Psoas muscle (tissue), 8 donors: Measurements from ENCODE around the gene NDRG3. TPM values are rescaled to one million over a fixed set of nuclear protein-coding genes. Genes with fewer than 3 reads are reported as not detected.
"Not testable (repeated sequence)": the region's sequence is repeated elsewhere in the genome, so short reads cannot be mapped to it uniquely, and the experiment has no call there.

Experiments
- ATAC-seq, 4 donors: fragments of 200-7000 bp; cut with Tn5 transposase; one replicate each; pipeline ENCODE4 v1.9.1; 2020; ENCODE audit warnings: moderate library complexity in 3 of 4, mild to moderate bottlenecking in 2 of 4
- DNase-seq, 2 donors: peaks; one replicate each; pipeline ENCODE4 v3.0.0-alpha.2; 2020
- H3K27ac ChIP-seq: fragments of 200-600 bp; one replicate; pipeline ENCODE4 v1.8.0; 2022
- H3K27me3 ChIP-seq, 3 donors: fragments of 200-600 bp in 1 of 3; one replicate each; pipeline versions ENCODE4 v1.6.1 to v1.8.0; 2013 to 2022; ENCODE audit warnings: low read length in 2 of 3, mild to moderate bottlenecking in 2 of 3, moderate library complexity in 1 of 3; ENCODE audit not compliant: insufficient read depth in 3 of 3
- H3K36me3 ChIP-seq, 2 donors: fragments of 200-600 bp in 1 of 2; one replicate each; pipeline versions ENCODE4 v1.6.1 to v1.8.0; 2013 to 2022; ENCODE audit warnings: low read depth in 1 of 2, mild to moderate bottlenecking in 1 of 2, moderate library complexity in 1 of 2; ENCODE audit not compliant: insufficient read depth in 1 of 2
- H3K4me1 ChIP-seq: fragments of 200-600 bp; one replicate; pipeline ENCODE4 v1.8.0; 2022
- H3K4me3 ChIP-seq: fragments of 200-600 bp; one replicate; pipeline ENCODE4 v1.8.0; 2022; ENCODE audit warnings: mild to moderate bottlenecking
- H3K9me3 ChIP-seq: fragments of 200-600 bp; one replicate; pipeline ENCODE4 v1.8.0; 2022
- WGBS, 3 donors: extraction: QIAGEN DNeasy Blood & Tissue Kit; methylation state at CpG; one replicate each; pipeline versions ENCODE4 v1.1.6 to v1.1.7; 2013; 5-methylcytosine and 5-hydroxymethylcytosine counted together
- intact Hi-C, 2 donors: fragments of 100-400 bp; cut with DNase I; formaldehyde crosslinking; loops; one replicate each; pipeline versions ENCODE4 v1.11.0 to v1.14.2; 2022
- polyA plus RNA-seq, 3 donors: library from polyadenylated mRNA; stranded (reverse); fragments of 200-250 nt; gene quantifications; one replicate each; pipeline ENCODE4 v1.2.3, GENCODE V29; 2013
- total RNA-seq, 4 donors: library from RNA; stranded (reverse); fragmentation: NEBNext Ultra II Directional in 2 of 4; extraction: Animal tissue kit (Norgen Biotek cat#: 25700) in 2 of 4; gene quantifications; one replicate each; pipeline versions ENCODE4 v1.2.1 to v1.2.4, GENCODE V29; 2021 to 2023
- TF ChIP-seq, protein P1 (sequence below): fragments of 200-600 bp; IDR thresholded peaks from one replicate; pipeline ENCODE4 v1.8.0; 2022; ENCODE audit warnings: antibody characterized with exemption
- donor health status: healthy with polysubstance abuse.
- donor health status: DM: no; HTN: no; CAD: no; lungs with moderate emphysema.
- donor health status: Bipolar disorder and iron deficiency.
- donor health status: healthy.
- donor health status: DM: yes; HTN: yes; CAD: no.
- donor health status: DM: no; HTN: no; CAD: no.
- donor health status: DM: no; HTN: no; CAD: no.
- donor health status: DM: yes; HTN: yes; CAD: no.

Gene NDRG3
- total and polyA plus RNA-seq, 7 donors: 4.3 to 25.1 (median 10.8) TPM

DNA sequence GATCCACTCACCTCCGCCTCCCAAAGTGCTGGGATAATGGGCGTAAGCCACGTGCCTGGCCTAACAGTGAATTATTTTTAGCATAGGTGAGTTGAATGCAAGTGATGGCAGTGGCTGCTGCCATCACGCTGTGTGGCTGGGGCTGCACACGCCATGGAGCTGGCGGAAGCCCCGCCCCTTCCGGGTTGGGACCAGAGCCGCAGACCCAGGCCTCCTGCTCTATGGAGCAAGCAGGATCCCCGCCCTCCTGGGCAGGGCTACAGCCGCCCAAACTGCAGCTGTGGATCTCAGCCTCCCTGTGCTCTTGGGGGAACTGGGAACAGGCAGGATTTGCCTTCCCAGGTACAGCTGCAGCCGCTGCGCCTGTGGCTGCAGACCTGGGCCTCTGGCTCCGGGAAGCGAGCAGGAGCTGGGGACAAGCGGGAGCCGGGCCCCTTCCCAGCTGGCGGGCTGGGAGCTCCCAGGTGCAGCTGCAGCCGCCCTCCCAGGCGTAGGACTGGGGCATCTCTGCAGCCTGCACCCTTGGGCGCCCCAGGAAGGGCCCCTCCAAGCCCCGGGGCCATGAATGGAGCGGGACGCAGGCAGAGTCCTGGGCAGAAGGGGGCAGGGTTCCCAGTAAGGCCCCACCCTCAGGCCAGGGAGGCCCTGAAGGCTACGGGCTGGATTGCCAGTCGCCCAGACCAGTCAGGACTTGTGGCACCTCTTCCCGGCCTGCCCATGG lies 69.0 kb downstream of the NDRG3 start:
- Histone ChIP-seq H3K4me3 (no peak overlapping the region), H3K27me3 (no peaks in the 10 kb centered on the region), H3K9me3 (no peaks in the 10 kb centered on the region), H3K36me3 (peaks cover 3 to 68% of the 10 kb centered on the region in 2 donors), H3K4me1 (no peaks in the 10 kb centered on the region), H3K27ac (no peak overlapping the region)
- intact Hi-C loops: no loop called here
- TF ChIP-seq, protein P1, sequence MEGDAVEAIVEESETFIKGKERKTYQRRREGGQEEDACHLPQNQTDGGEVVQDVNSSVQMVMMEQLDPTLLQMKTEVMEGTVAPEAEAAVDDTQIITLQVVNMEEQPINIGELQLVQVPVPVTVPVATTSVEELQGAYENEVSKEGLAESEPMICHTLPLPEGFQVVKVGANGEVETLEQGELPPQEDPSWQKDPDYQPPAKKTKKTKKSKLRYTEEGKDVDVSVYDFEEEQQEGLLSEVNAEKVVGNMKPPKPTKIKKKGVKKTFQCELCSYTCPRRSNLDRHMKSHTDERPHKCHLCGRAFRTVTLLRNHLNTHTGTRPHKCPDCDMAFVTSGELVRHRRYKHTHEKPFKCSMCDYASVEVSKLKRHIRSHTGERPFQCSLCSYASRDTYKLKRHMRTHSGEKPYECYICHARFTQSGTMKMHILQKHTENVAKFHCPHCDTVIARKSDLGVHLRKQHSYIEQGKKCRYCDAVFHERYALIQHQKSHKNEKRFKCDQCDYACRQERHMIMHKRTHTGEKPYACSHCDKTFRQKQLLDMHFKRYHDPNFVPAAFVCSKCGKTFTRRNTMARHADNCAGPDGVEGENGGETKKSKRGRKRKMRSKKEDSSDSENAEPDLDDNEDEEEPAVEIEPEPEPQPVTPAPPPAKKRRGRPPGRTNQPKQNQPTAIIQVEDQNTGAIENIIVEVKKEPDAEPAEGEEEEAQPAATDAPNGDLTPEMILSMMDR: no peak
- ATAC-seq: no peak
- 95 to 96% (median 96%) methylated on average over 27 of the region's 27 CpGs for WGBS, 3 donors
- no peak for DNase-seq

DNA sequence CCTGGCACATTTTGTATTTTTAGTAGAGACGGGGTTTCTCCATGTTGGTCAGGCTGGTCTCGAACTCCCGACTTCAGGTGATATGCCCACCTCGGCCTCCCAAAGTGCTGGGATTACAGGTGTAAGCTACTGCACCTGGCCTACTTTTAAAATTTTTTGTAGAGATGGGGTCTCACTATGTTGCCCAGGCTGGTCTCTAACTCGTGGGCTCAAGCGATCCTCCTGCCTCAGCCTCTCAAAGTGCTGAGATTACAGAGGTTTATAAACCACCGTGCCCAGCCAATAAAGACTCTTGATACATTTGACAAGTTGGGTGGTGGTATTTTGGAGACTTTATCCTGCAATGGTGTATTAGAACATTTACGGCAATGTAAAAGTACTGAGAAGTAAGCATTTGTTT lies 70.3 kb downstream of the NDRG3 start:
- intact Hi-C loops, H3K9me3 ChIP-seq, ATAC-seq, H3K4me1 ChIP-seq, H3K4me3 ChIP-seq, DNase-seq, H3K27ac ChIP-seq, H3K27me3 ChIP-seq: not testable (repeated sequence)
- WGBS, 3 donors: 91 to 99% (median 98%) methylated on average over 8 of the region's 8 CpGs
- peaks cover 8 to 69% of the 10 kb centered on the region in 2 donors for H3K36me3 ChIP-seq

DNA sequence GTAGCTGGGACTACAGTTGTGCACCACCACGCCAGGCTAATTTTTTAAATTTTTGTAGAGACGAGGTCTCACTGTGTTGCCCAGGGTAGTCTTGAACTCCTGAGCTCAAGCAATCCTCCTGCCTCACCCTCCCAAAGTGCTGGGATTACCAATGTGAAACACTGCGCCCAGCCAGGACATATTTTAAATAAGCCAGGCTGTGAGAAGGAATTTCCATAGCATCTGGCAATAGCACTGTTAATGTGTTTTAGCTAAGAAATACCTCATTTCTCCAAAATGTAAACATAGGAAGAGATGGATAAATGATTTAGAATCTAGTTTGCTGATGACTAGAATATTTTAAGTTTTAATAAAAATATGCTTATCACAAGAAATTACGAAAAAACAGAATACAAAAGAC lies 72.9 kb downstream of the NDRG3 start:
- ATAC-seq (no peak), DNase-seq (no peak)
- Histone ChIP-seq H3K4me3 (no peak overlapping the region), H3K9me3 (no peaks in the 10 kb centered on the region), H3K36me3 (peaks cover 8 to 68% of the 10 kb centered on the region in 2 donors), H3K27ac (no peak overlapping the region), H3K4me1 (no peaks in the 10 kb centered on the region), H3K27me3 (no peaks in the 10 kb centered on the region)
- intact Hi-C loops: no loop called here
- TF ChIP-seq, protein P1: no peak
- WGBS, 3 donors: 85 to 95% (median 93%) methylated on average over 4 of the region's 4 CpGs

DNA sequence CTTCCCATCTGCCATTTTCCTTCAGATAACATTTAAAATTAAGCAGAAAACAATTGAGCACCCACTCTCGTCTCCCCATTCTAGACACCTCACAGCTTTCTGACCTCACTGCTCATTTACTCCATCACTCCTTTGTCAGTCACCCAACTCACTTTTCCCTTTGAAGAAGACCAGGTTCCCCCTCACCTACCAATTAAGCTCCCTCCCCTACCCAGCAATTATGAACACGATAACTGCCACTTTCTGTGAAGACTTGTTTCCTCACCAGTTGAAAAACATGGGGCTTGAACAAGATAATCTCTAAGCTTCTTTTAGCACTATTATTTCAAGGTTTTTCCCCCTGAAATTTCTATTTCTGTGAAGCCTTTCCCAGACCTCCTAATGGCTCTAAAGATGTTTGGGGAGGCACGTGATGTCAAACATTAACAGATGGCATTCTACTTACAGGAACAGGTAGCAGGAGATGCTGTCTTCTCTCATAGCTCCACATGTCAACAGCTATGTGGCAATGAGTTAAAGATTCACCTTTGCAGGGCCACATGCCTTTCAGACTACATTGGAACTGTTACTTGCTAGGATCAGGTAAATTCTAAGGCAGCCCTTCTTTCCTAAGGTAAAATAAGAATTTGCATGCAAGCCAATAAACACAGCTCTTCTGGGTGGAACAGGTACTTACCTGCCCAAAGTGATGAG lies 75.1 kb downstream of the NDRG3 start:
- Histone ChIP-seq H3K36me3 (peaks cover 8 to 68% of the 10 kb centered on the region in 2 donors), H3K4me3 (no peak overlapping the region), H3K4me1 (no peaks in the 10 kb centered on the region), H3K9me3 (no peaks in the 10 kb centered on the region), H3K27me3 (no peaks in the 10 kb centered on the region), H3K27ac (no peak overlapping the region)
- TF ChIP-seq, protein P1: no peak
- ATAC-seq (no peak), DNase-seq (no peak)
- 88 to 93% (median 93%) methylated on average over 3 of the region's 3 CpGs for WGBS, 3 donors
- intact Hi-C loops: no loop called here

DNA sequence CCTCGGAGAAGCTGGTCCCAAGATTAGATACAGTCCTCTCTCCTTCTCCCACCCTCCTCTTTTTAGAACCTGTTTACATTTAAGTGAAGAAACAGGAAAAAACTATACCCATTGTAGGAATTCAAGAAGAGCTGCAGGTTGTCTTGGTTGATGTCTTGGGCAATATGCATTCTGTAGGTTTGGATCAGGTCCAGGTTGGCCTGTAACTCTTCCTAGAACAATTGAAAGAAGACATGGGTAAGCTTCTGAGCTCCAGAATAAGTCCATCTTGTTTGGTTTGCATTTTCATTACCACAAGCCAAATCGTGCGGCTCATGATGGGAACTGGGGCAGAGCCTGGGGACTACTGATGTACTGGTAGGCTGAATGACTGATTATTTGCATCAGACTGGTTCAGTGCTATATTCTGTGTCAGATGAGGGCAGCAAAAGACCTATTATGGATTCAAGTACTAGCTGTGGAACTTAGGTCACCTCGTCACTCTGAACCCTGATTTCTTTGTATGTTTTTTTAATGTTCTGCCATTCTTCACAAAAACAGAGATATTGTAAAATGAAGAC lies 79.6 kb downstream of the NDRG3 start:
- WGBS, 3 donors: 68 to 71% (median 70%) methylated on average over 4 of the region's 4 CpGs
- Histone ChIP-seq H3K4me1 (no peaks in the 10 kb centered on the region), H3K27ac (no peak overlapping the region), H3K4me3 (no peak overlapping the region), H3K9me3 (no peaks in the 10 kb centered on the region), H3K36me3 (peaks cover 10 to 98% of the 10 kb centered on the region in 2 donors), H3K27me3 (no peaks in the 10 kb centered on the region)
- ATAC-seq (no peak), DNase-seq (no peak)
- TF ChIP-seq, protein P1: no peak
- intact Hi-C loops: no loop called here
